HG02678 (cell line): ENCODE measurements around the gene DDX41.

Source experiments
- ATAC-seq: cut with Tn5 transposase; IDR thresholded peaks from one replicate; pipeline ENCODE4 v1.9.1; 2021; ENCODE audit warnings: mild to moderate bottlenecking, moderate library complexity; ENCODE audit not compliant: unreplicated experiment

Gene DDX41

GRCh38 chr5:177470759-177471536, 45.8 kb downstream of the DDX41 start:
- no peak for ATAC-seq

- ATAC-seq = no peak
Observed at GRCh38 chr5:177469750-177470525, 46.8 kb downstream of the DDX41 start.

- ATAC-seq = no peak
Observed at GRCh38 chr5:177468685-177469628, 47.8 kb downstream of the DDX41 start.

- ATAC-seq = no peak
Observed at GRCh38 chr5:177468329-177468684, 48.5 kb downstream of the DDX41 start.

GRCh38 chr5:177467436-177467835, 49.3 kb downstream of the DDX41 start:
- ATAC-seq = no peak

- no peak for ATAC-seq
Observed at GRCh38 chr5:177466861-177467260, 49.9 kb downstream of the DDX41 start.

- no peak for ATAC-seq
Observed at GRCh38 chr5:177465044-177465443, 51.7 kb downstream of the DDX41 start.

- no peak for ATAC-seq
Observed at GRCh38 chr5:177462021-177462670, 54.6 kb downstream of the DDX41 start.
